Measurements from ENCODE around the gene PSTPIP1.

Gene PSTPIP1

GRCh38 chr15:77033729-77034671 lies 39.1 kb downstream of the PSTPIP1 start:
- Histone ChIP-seq H3K4me2 (ENCODE audit: low read length) (no peak overlapping the region), H3K4me3 (ENCODE audit: low read depth, low read length) (no peak overlapping the region), H2AFZ (no peak overlapping the region), H3K9me3 (ENCODE audit: control insufficient read depth, low read length) (no peaks in the 10 kb centered on the region), H3K9ac (no peak overlapping the region), H3K27me3 (ENCODE audit: control insufficient read depth, insufficient read depth, low read length) (no peaks in the 10 kb centered on the region), H3K79me2 (no peaks in the 10 kb centered on the region), H3K27ac (no peak overlapping the region), H3K36me3 (ENCODE audit: control insufficient read depth, insufficient read depth, low read length) (no peaks in the 10 kb centered on the region), H3K4me1 (no peaks in the 10 kb centered on the region)
- no peak for TF ChIP-seq CTCF (IDR thresholded peaks at IDR 0.05)

DNA sequence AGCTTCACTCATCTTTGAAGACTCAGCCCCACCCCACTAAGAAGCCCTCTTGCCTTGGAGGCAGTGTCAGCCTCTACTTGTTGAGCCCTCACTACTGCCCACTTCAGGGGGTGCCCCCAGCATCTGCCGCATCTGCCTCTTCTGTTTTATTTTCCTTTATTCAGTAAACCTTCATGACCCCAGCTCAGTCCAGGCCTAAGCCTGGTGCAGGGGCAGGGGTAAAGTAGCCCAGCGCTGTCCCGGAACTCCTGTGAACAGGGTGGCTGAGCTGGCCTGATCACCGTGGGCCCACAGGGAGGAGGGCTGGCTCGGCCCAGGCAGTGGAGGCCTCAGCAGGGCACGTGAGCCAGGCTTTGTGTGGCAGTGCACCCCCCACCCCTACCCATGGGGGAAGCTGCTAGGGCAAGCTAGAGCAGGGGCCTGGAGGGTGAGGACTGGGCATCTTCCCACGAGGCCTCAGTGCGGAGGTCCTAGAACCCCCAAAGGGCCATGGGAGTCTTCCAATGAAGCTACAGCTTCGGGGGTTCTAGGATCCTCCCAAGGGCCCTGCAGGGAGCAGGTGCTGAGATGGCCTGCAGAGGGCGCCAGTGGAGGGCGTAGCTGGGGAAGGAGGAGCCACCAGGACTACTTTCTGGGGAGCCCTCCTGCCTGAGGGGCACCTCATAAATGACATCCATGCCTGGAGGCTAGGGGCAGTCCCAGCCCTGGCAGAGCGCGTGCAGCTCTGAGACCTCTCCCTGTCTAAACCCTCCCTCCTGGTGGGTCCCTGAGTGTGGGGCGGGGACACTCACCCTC lies 40.0 kb downstream of the PSTPIP1 start:
- Histone ChIP-seq H3K4me3 (ENCODE audit: low read depth, low read length) (no peak overlapping the region), H3K4me1 (no peaks in the 10 kb centered on the region), H3K79me2 (no peaks in the 10 kb centered on the region), H3K9me3 (ENCODE audit: control insufficient read depth, low read length) (no peaks in the 10 kb centered on the region), H3K36me3 (ENCODE audit: control insufficient read depth, insufficient read depth, low read length) (no peaks in the 10 kb centered on the region), H3K27ac (no peak overlapping the region), H3K27me3 (ENCODE audit: control insufficient read depth, insufficient read depth, low read length) (no peaks in the 10 kb centered on the region), H2AFZ (no peak overlapping the region), H3K9ac (no peak overlapping the region), H3K4me2 (ENCODE audit: low read length) (no peak overlapping the region)
- TF ChIP-seq CTCF (IDR thresholded peaks at IDR 0.05): peak; percentile 25

- Histone ChIP-seq H3K79me2 (no peaks in the 10 kb centered on the region), H3K4me2 (ENCODE audit: low read length) (no peak overlapping the region), H3K9ac (no peak overlapping the region), H3K4me1 (no peaks in the 10 kb centered on the region), H3K27ac (no peak overlapping the region), H3K36me3 (ENCODE audit: control insufficient read depth, insufficient read depth, low read length) (no peaks in the 10 kb centered on the region), H3K27me3 (ENCODE audit: control insufficient read depth, insufficient read depth, low read length) (no peaks in the 10 kb centered on the region), H3K9me3 (ENCODE audit: control insufficient read depth, low read length) (no peaks in the 10 kb centered on the region), H3K4me3 (ENCODE audit: low read depth, low read length) (no peak overlapping the region), H2AFZ (no peak overlapping the region)
- no peak for TF ChIP-seq CTCF (IDR thresholded peaks at IDR 0.05)
These were observed 40.7 kb downstream of the PSTPIP1 start for GRCh38 chr15:77035584-77035983.

DNA sequence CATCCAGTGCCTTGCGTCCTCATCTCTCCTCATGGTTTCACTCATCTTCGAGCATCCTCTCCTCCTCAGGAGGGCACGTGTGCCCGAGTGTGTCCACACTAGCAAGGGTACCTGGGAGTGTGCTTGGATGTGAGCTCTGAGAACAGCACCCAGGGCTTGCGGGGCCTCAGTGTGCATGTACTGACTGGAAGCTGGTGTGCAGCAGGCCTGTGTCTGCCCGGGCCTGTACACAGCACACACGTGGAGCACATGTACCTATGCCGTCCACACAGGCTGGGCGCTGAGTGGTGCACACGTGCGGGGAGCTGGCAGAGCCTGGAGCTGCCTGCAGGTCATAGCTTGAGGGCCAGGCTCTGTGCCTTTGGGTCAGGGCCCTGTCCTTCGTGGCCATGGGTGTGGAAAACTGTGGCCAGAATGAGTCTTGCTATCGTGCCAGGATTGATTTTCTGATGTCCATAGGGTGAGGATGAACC lies 41.1 kb downstream of the PSTPIP1 start:
- H3K4me1 ChIP-seq: no peaks in the 10 kb centered on the region
- H3K27me3 ChIP-seq (ENCODE audit: control insufficient read depth, insufficient read depth, low read length): no peaks in the 10 kb centered on the region
- no peak overlapping the region for H2AFZ ChIP-seq
- no peak for TF ChIP-seq CTCF (IDR thresholded peaks at IDR 0.05)
- H3K36me3 ChIP-seq (ENCODE audit: control insufficient read depth, insufficient read depth, low read length): no peaks in the 10 kb centered on the region
- no peak overlapping the region for H3K4me3 ChIP-seq (ENCODE audit: low read depth, low read length)
- no peak overlapping the region for H3K4me2 ChIP-seq (ENCODE audit: low read length)
- H3K79me2 ChIP-seq: no peaks in the 10 kb centered on the region
- H3K9me3 ChIP-seq (ENCODE audit: control insufficient read depth, low read length): no peaks in the 10 kb centered on the region
- H3K27ac ChIP-seq: no peak overlapping the region
- no peak overlapping the region for H3K9ac ChIP-seq

Measured in parathyroid adenoma (tissue), 2 donors.